Measurements from ENCODE around the gene ASTN2.
A peak's percentile ranks its signal among the peaks of the same experiment; 100 is the strongest.

The ASTN2 gene

DNA sequence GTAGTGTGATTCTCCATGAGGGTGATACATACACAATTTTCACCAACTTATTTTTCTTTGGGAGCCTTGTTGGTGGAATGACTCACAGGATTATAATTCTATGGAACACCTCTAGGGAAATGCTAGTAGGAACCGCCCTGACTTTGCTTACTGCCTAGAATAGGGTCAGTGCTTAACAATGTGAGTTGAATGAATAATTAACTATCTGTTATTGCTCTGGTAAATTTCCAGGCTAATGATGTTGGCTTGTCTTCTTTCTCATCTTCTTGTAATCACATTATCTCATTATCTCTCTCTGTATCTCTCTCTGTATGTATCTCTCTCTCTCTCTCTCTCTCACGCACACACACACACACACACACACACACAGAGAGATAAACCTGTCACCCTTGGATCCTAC lies 436.7 kb downstream of the ASTN2 start:
- H3K4me2 ChIP-seq, result no peak overlapping the region
- no peak overlapping the region for H3K4me3 ChIP-seq
- H3K4me1 ChIP-seq, result peaks cover 0 to 10% (median 0%) of the 10 kb centered on the region in 10 experiments; a peak in 6 of 20 replicates
- no peak overlapping the region for H3K27ac ChIP-seq
- H4K20me1 ChIP-seq, result no peaks in the 10 kb centered on the region
- H3K9ac ChIP-seq, result no peak overlapping the region
- no peaks in the 10 kb centered on the region for H3K27me3 ChIP-seq
- peaks cover 0 to 30% (median 0%) of the 10 kb centered on the region in 11 experiments; a peak in 4 of 22 replicates for H3K36me3 ChIP-seq
- H3K9me3 ChIP-seq (replicated peaks in 1 of 11), result no peaks in the 10 kb centered on the region
- no peak for TF ChIP-seq Cebpa-rat (IDR thresholded peaks at IDR 0.05)

DNA sequence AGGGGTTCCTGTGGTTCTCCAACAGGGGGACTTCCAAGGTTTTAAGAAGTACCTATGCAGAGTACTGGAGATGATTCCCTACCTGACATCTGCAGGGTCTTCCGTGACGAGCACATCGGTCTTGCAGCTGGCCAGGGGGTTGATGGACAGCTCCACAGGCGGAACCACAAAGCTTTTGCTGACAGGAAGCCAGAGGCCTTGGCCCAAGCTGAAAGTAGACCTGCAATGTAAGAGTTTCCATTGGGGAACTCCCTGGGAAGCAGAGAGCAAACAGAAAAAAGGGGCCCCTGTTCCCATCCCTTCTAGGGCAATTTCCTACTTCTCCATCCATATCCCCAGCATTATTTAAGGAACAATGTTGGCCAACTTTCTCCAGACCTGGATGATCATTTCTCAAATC lies 439.7 kb downstream of the ASTN2 start:
- H3K4me2 ChIP-seq, result no peak overlapping the region
- H3K36me3 ChIP-seq, result peaks cover 0 to 38% (median 0%) of the 10 kb centered on the region in 11 experiments; a peak in 4 of 22 replicates
- peaks cover 0 to 10% (median 0%) of the 10 kb centered on the region in 10 experiments; a peak in 6 of 20 replicates for H3K4me1 ChIP-seq
- H3K27me3 ChIP-seq, result no peaks in the 10 kb centered on the region
- no peak for TF ChIP-seq Cebpa-rat (IDR thresholded peaks at IDR 0.05)
- no peaks in the 10 kb centered on the region for H3K9me3 ChIP-seq (replicated peaks in 1 of 11)
- no peak overlapping the region for H3K9ac ChIP-seq
- H3K27ac ChIP-seq, result no peak overlapping the region
- H3K4me3 ChIP-seq, result no peak overlapping the region
- H4K20me1 ChIP-seq, result no peaks in the 10 kb centered on the region

DNA sequence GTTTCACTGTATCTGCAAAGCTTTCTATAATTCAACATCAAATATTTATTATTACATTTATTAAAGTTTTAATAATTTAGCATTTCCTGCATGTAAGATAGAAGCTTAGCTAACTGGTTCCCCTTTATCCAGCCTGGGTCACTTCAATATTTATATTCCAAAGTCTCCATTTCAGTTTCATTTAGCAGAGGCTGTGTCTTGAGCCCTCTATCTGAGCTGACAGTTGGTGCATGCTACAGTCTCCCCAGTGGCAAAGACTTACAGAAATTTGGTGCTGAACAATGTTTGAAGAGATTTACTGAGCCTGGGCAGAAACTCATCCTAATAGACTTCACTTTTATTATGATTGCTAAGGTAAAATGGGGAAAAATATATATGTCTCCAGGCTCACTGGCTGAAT lies 448.7 kb downstream of the ASTN2 start:
- Histone ChIP-seq H3K27ac (peak overlapping the region in 1 of 11 experiments; percentile 15; a peak in 1 of 22 replicates), H3K4me3 (no peak overlapping the region), H3K4me1 (peaks cover 7 to 16% (median 14%) of the 10 kb centered on the region in 10 experiments), H3K36me3 (peaks cover 0 to 14% (median 0%) of the 10 kb centered on the region in 11 experiments; a peak in 2 of 22 replicates), H3K9ac (no peak overlapping the region), H3K27me3 (no peaks in the 10 kb centered on the region), H3K9me3 (replicated peaks in 1 of 11) (peaks cover 0 to 9% (median 0%) of the 10 kb centered on the region in 11 experiments; a peak in 3 of 22 replicates), H3K4me2 (peak overlapping the region in 9 of 11 experiments; percentile 2 to 67 (median 59); a peak in 14 of 22 replicates), H4K20me1 (no peaks in the 10 kb centered on the region)
- no peak for TF ChIP-seq Cebpa-rat (IDR thresholded peaks at IDR 0.05)

DNA sequence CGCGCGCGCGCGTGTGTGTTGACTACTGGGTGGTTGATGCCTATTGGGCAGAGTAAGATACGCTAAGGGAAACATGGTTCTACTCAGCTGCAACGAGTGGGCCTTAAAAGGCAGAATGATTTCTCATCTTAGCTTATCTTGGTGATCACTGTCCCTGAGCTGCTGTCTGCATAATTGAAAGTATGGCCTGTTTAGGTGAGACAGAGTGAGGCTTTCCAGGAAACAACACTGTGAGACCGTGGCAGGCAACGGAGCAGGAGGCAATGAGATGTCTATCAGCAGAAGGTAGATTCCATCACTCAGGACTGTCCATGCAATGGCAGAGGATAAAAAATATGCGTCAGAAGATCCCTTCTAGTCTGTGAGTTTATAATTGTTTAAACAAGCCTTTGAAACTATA lies 450.6 kb downstream of the ASTN2 start:
- H3K36me3 ChIP-seq, result peaks cover 0 to 14% (median 0%) of the 10 kb centered on the region in 11 experiments; a peak in 2 of 22 replicates
- no peak for TF ChIP-seq Cebpa-rat (IDR thresholded peaks at IDR 0.05)
- no peak overlapping the region for H3K9ac ChIP-seq
- H3K4me1 ChIP-seq, result peaks cover 12 to 32% (median 26%) of the 10 kb centered on the region in 10 experiments
- no peaks in the 10 kb centered on the region for H3K27me3 ChIP-seq
- no peak overlapping the region for H3K4me2 ChIP-seq
- H3K9me3 ChIP-seq (replicated peaks in 1 of 11), result peaks cover 0 to 9% (median 0%) of the 10 kb centered on the region in 11 experiments; a peak in 3 of 22 replicates
- no peak overlapping the region for H3K27ac ChIP-seq
- H4K20me1 ChIP-seq, result no peaks in the 10 kb centered on the region
- no peak overlapping the region for H3K4me3 ChIP-seq

DNA sequence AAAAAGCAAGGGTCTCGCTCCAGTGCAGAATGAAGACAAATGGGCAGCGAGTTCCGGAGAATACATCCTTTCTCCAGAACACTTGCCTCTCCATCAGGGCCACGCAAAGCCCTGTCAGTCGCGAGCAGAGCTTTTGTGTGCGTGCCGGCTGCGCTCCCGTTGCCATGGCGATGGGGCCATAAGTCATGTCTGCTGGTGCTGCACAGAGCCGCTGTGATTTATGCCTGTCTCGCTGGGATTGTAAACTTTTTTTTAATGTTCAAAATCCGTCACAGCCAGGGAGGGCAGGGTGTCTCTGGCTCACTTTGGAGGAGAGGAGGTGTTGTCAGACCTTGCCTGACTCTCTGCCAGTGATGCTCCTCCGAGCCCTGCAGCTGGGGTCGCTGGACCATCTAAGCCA lies 455.0 kb downstream of the ASTN2 start:
- Histone ChIP-seq H3K27ac (no peak overlapping the region), H3K27me3 (no peaks in the 10 kb centered on the region), H3K4me3 (no peak overlapping the region), H3K9me3 (replicated peaks in 1 of 11) (peaks cover 0 to 21% (median 5%) of the 10 kb centered on the region in 11 experiments; a peak in 7 of 22 replicates), H3K9ac (no peak overlapping the region), H3K36me3 (peaks cover 0 to 14% (median 0%) of the 10 kb centered on the region in 11 experiments; a peak in 2 of 22 replicates), H3K4me1 (peaks cover 0 to 38% (median 35%) of the 10 kb centered on the region in 10 experiments; a peak in 16 of 20 replicates), H3K4me2 (peak overlapping the region in 7 of 11 experiments; percentile 28 to 75 (median 47); a peak in 11 of 22 replicates), H4K20me1 (no peaks in the 10 kb centered on the region)
- no peak for TF ChIP-seq Cebpa-rat (IDR thresholded peaks at IDR 0.05)

DNA sequence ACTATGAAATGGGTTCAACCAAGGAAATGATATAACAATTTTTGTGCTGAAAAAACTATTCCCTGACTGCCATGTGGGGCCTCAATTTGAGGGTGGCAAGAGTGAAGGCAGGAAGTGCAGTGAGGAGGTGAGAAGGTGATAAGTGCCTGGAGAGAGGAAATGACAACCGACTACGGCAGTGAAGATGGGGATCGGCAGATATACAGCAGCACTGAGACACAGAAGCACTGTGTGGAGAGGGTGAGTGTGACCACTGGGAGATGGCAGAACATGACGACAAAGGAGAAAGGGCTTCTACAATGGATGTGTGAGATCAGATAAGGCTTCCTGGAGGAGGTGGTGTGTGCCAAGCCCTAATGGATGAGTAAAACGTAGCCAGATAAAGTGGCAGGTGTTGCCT lies 456.0 kb downstream of the ASTN2 start:
- no peak overlapping the region for H3K4me3 ChIP-seq
- no peak for TF ChIP-seq Cebpa-rat (IDR thresholded peaks at IDR 0.05)
- H3K27ac ChIP-seq, result no peak overlapping the region
- no peaks in the 10 kb centered on the region for H4K20me1 ChIP-seq
- peaks cover 0 to 9% (median 0%) of the 10 kb centered on the region in 11 experiments; a peak in 2 of 22 replicates for H3K36me3 ChIP-seq
- H3K4me1 ChIP-seq, result peaks cover 0 to 38% (median 35%) of the 10 kb centered on the region in 10 experiments; a peak in 16 of 20 replicates
- H3K4me2 ChIP-seq, result peak overlapping the region; percentile 15 to 75 (median 52); a peak in 19 of 22 replicates
- H3K9me3 ChIP-seq (replicated peaks in 1 of 11), result peaks cover 0 to 18% (median 5%) of the 10 kb centered on the region in 11 experiments; a peak in 7 of 22 replicates
- H3K9ac ChIP-seq, result no peak overlapping the region
- H3K27me3 ChIP-seq, result no peaks in the 10 kb centered on the region

DNA sequence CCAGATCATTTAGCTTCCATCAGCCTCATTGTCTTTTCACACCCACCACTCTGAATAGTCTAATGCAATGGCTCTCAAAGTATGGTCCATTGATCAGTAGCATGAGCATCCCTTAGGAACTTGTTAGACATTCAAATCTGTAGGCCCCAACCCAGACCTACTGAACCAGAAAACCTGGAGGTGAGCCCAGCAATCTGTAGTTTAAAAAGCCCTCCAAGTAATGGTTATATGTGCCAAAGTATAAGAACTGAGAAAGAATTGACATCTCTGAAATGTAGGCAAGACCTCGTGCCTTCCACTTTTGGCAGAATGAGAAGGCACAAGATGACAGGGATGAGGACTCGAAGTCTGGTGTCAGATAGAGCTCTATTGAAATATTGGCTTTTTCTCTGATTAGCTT lies 460.1 kb downstream of the ASTN2 start:
- Histone ChIP-seq H3K4me1 (peaks cover 14 to 48% (median 39%) of the 10 kb centered on the region in 10 experiments), H3K9ac (no peak overlapping the region), H3K27ac (no peak overlapping the region), H3K36me3 (no peaks in the 10 kb centered on the region), H3K27me3 (no peaks in the 10 kb centered on the region), H3K4me2 (no peak overlapping the region), H4K20me1 (no peaks in the 10 kb centered on the region), H3K9me3 (replicated peaks in 1 of 11) (peaks cover 0 to 12% (median 4%) of the 10 kb centered on the region in 11 experiments; a peak in 6 of 22 replicates), H3K4me3 (no peak overlapping the region)
- no peak for TF ChIP-seq Cebpa-rat (IDR thresholded peaks at IDR 0.05)

DNA sequence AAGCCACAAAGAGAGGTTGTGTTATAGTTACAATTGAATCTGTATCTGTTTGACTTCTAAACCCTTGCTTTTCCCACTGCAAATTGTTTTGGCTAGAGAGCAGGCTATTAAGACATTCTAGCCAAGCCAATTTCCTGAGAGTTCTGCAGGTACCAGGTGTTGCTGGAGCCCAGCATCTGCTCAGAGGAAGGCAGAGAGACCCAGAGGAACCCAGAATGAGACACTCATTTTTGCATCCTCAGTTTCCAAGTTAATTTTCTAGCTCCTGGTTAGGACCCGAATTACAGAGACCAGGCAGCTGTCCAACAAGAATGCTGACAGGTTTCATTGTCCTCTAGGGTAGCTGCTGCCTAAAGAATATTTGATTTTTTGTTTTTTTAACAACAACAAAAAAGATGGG lies 461.6 kb downstream of the ASTN2 start:
- no peaks in the 10 kb centered on the region for H4K20me1 ChIP-seq
- peaks cover 13 to 34% (median 24%) of the 10 kb centered on the region in 10 experiments for H3K4me1 ChIP-seq
- H3K4me3 ChIP-seq, result no peak overlapping the region
- no peak overlapping the region for H3K9ac ChIP-seq
- peaks cover 0 to 2% (median 0%) of the 10 kb centered on the region in 11 experiments; a peak in 5 of 22 replicates for H3K9me3 ChIP-seq (replicated peaks in 1 of 11)
- H3K4me2 ChIP-seq, result no peak overlapping the region
- H3K27me3 ChIP-seq, result no peaks in the 10 kb centered on the region
- no peaks in the 10 kb centered on the region for H3K36me3 ChIP-seq
- no peak overlapping the region for H3K27ac ChIP-seq
- TF ChIP-seq Cebpa-rat (IDR thresholded peaks at IDR 0.05), result no peak

DNA sequence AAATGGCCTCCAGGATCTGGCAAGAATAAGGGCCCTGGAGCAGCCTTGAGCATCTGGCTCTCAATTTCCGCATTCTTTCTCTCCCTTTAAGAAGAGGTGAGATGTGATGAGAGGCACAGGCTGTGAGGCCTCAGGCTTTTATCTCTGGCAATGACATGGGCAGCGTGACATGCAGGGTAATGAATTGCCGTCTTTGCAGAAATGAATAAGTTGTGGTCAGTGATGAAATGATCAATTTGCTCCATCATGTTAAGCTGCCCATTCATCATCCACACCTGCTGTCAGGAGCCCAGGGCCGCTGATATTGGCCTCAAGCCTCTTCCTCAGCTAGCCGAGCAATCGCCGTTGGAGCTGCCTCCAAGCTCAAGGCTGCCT lies 462.4 kb downstream of the ASTN2 start:
- Histone ChIP-seq H3K27me3 (no peaks in the 10 kb centered on the region), H3K9ac (no peak overlapping the region), H3K9me3 (replicated peaks in 1 of 11) (no peaks in the 10 kb centered on the region), H3K36me3 (no peaks in the 10 kb centered on the region), H3K4me1 (peaks cover 11 to 25% (median 16%) of the 10 kb centered on the region in 10 experiments), H3K4me3 (no peak overlapping the region), H3K27ac (no peak overlapping the region), H4K20me1 (no peaks in the 10 kb centered on the region), H3K4me2 (no peak overlapping the region)
- no peak for TF ChIP-seq Cebpa-rat (IDR thresholded peaks at IDR 0.05)

Measured in BLaER1 treated with 17β-estradiol and CSF1 and Interleukin-3, amounts not matched to agents 10 nM and 100 nM (cell line).